ENCODE measurements around the gene NOTO.
A peak's percentile ranks its signal among the peaks of the same experiment; 100 is the strongest.

Gene NOTO

DNA sequence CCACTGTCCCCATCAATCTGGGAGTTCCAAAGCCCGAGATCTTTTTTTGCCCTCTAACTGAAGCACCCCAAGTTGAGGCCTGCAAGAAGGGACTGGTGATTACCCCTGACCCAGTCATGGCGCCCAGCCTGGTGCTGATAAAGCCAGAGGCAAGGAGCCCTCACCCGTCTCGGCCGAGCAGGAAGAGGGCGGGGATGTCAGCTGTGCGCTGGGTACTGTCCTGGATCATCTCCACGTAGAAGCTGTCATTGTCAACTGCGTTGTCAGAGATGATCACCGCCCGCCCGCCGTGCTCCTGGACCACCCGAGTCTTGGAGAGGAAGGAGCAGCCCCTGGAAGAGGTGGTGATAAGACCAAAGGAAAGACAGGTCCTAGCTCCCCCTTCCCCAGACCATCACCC, 26.3 kb downstream of the NOTO start:
- Mint-ChIP-seq H3K27ac (no peak overlapping the region), H3K4me1 (peaks cover 5% of the 10 kb centered on the region), H3K27me3 (ENCODE audit: low read depth, poor library complexity) (peaks cover 4% of the 10 kb centered on the region), H3K9me3 (no peaks in the 10 kb centered on the region), H3K36me3 (ENCODE audit: low read depth) (no peaks in the 10 kb centered on the region), H3K4me3 (no peak overlapping the region)
- TF ChIP-seq CTCF (IDR thresholded peaks at IDR 0.05): no peak
- no peak for DNase-seq

DNA sequence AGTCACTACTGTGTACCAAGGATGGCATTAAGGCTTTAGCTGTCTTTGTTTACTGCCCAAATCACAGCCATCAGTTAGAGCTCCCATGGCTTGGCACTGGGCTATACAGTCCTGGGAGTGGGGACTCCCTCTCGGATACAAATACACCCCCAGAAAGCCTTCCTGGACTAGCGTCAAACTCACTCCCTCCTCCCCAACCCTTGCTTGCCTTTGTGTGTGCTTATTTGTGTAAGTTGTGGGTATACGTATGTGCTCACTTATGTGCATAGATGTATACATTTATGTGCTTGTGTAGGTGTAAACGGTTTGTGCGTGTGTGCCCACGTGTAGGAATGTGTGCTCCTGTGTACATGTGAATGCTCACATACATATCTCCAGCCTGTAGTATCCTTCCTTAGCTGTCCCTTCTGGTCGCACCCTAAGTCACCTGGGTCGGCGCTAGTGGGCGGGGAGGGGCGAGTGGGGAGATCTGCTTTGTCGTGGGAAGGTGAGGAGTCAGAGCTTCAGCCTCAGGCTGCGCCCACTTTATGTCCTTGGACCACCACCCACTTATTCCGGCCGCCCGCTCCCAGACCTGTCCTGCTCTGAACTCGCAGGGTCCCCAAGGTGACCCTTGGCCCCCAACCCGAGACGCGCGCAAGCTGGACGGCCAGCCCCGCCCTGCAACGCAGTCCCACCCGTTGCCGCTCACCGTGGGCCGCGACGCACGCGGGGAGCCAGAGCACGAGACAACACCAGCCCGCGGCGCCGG, 30.2 kb downstream of the NOTO start:
- H3K27ac Mint-ChIP-seq: no peak overlapping the region

DNA sequence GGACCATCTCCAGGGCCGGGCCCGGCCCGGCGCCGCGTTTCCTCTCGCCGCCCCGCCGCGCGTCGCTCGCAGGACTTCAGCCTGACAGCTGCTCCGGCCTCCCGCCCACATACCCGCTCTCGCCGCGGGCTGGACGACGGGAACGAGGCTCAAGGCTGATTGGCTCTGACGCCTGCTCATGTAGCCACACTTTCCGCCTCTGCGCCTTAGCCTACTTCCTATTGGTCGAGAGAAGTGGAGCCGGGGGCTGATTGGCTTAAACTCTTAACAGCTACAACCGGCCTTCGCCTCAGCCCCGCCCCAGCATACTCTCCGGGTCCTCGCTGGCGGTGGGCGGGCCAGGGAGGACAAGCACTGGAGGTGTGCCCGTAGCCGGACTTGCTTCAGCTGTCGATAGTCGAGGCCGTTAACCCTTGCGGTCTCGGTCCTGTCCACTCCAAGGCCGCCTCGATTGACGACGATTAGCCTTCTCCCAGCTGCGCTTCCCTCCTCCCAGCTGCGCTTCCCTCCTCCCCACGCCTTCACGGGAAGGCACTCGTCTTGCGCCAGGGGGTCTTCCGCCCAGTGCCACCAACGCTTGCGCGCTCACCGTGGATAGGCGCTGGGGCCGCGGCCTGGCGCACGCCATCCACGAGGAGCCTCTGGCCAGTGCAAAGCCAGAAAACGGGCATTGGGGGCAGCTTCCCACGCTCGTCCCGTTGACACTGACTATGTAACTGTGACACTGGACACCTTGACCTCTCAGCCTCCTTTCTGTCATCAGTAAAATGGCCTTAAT, 31.0 kb downstream of the NOTO start, which contains the start of gene PRADC1:
Gene PRADC1 (minus strand): TSS at position 86 of the 778 bp plus-strand sequence. CDS start 79 bp downstream, at position 7.
- Mint-ChIP-seq H3K4me1 (peaks cover 37% of the 10 kb centered on the region), H3K9me3 (no peaks in the 10 kb centered on the region), H3K27me3 (ENCODE audit: low read depth, poor library complexity) (peaks cover 4% of the 10 kb centered on the region), H3K4me3 (peak within 1 kb of the TSS; percentile 99), H3K36me3 (ENCODE audit: low read depth) (no peaks in the 10 kb centered on the region), H3K27ac (peak within 1 kb of the TSS; percentile 100)
- peak; percentile 95 for DNase-seq
- no peak for TF ChIP-seq CTCF (IDR thresholded peaks at IDR 0.05)

More for the DNA sequence above, 30.2 kb downstream of the NOTO start:
- Mint-ChIP-seq H3K9me3 (no peaks in the 10 kb centered on the region), H3K27me3 (ENCODE audit: low read depth, poor library complexity) (peaks cover 4% of the 10 kb centered on the region), H3K36me3 (ENCODE audit: low read depth) (no peaks in the 10 kb centered on the region), H3K4me1 (peaks cover 33% of the 10 kb centered on the region), H3K4me3 (peak overlapping the region; percentile 99)
- TF ChIP-seq CTCF (IDR thresholded peaks at IDR 0.05): no peak
- no peak for DNase-seq

DNA sequence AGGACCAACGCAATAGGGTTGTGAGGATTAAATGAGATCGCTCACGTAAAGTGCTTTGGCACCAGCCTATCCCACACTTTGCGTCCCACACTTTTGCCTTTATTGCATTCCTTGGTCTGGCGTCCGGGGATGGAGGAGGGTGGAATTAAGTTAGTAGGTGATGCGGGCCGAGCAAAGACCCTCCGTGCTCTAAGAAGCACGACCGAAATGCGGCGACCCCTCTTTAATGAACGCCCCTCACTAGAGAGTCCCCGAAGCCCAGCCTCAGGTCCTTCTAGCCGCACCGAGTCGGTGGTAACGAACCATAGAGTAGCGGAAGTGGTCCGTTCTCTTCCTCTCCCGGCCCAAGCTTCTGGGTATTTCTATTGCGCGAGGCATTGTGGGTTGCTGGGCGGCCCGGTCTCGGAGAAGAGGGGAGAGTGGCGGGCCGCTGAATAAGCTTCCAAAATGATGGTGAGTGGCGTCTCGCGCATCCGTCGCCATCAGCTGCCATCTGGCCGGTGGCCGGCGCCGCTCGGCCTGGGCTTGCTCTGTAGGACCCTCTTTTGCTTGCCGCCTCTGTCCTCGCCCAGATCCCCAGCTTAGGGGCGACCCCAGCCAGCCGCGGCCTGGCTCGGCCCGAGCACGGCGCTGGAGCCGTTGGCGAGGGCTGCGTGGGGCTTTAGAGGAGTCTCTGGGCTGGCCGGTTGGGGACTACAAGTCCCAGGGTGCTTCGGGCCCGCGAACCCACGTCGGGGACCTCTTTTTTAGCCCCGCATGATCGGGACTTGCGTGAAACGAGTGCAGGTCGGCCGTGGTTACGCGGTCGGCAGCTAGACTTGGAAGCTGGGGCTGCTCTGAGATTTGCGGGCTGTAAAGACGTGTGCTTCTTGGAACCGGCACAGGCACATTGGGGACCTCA, 31.8 kb downstream of the NOTO start, which contains the start of gene CCT7:
Gene CCT7 (plus strand): TSS at position 377 of the 901 bp plus-strand sequence. CDS start 71 bp downstream, at position 448.
- peak; percentile 78 for DNase-seq
- peak within 1 kb of the TSS; percentile 99 for H3K4me3 Mint-ChIP-seq
- H3K9me3 Mint-ChIP-seq: no peaks in the 10 kb centered on the region
- H3K27ac Mint-ChIP-seq: peak within 1 kb of the TSS; percentile 100
- peaks cover 2% of the 10 kb centered on the region for H3K36me3 Mint-ChIP-seq (ENCODE audit: low read depth)
- TF ChIP-seq CTCF (IDR thresholded peaks at IDR 0.05): no peak
- H3K4me1 Mint-ChIP-seq: peaks cover 39% of the 10 kb centered on the region
- peaks cover 4% of the 10 kb centered on the region for H3K27me3 Mint-ChIP-seq (ENCODE audit: low read depth, poor library complexity)

GRCh38 chr2:73235315-73236028, 33.1 kb downstream of the NOTO start:
- H3K27ac Mint-ChIP-seq: peak overlapping the region; percentile 100
- H3K9me3 Mint-ChIP-seq: no peaks in the 10 kb centered on the region
- DNase-seq: no peak
- H3K4me1 Mint-ChIP-seq: peaks cover 39% of the 10 kb centered on the region
- peak overlapping the region; percentile 99 for H3K4me3 Mint-ChIP-seq
- peaks cover 4% of the 10 kb centered on the region for H3K27me3 Mint-ChIP-seq (ENCODE audit: low read depth, poor library complexity)
- peaks cover 9% of the 10 kb centered on the region for H3K36me3 Mint-ChIP-seq (ENCODE audit: low read depth)
- TF ChIP-seq CTCF (IDR thresholded peaks at IDR 0.05): no peak

Measured in nephron progenitor cell (in vitro differentiated cells).